B cell (primary cell): ENCODE measurements around the gene TIMMDC1. TPM values are rescaled to one million over a fixed set of nuclear protein-coding genes. Genes with fewer than 3 reads are reported as not detected.

Experiments
- ATAC-seq: fragments of 200-7000 bp; cut with Tn5 transposase; one replicate; pipeline ENCODE4 v1.10.0; 2021; ENCODE audit warnings: low read depth, mild to moderate bottlenecking, moderate number of reproducible peaks, moderate library complexity
- CTCF ChIA-PET: fragments of 350-600 bp; sonication (Branson Sonifier 250); formaldehyde crosslinking; loops from one replicate; lab custom pipeline; 2021; ENCODE audit warnings: antibody characterized with exemption, inconsistent platforms; lab: Charles Lee
- POLR2A ChIA-PET: fragments of 350-600 bp; sonication (Branson Sonifier 250); formaldehyde crosslinking; loops from one replicate; lab custom pipeline; 2021; ENCODE audit warnings: antibody characterized with exemption; lab: Charles Lee
- DNase-seq: peaks from one replicate; pipeline ENCODE4 v3.0.0; 2013
- H2AFZ ChIP-seq: 2 replicates; pipeline ENCODE4 v1.6.1; 2012; ENCODE audit warnings: mild to moderate bottlenecking, low read depth, low read length; ENCODE audit not compliant: insufficient read depth, poor library complexity, severe bottlenecking
- H3K27ac ChIP-seq, 2 donors: 1 replicate in 1 of 2; 2 replicates in 1 of 2; pipeline ENCODE4 v1.5.1; 2012 to 2013; ENCODE audit warnings: low read length in 2 of 2, mild to moderate bottlenecking in 2 of 2, moderate library complexity in 1 of 2
- H3K27me3 ChIP-seq, 4 experiments: fragments of 200-600 bp in 1 of 4; sonication (generic) in 1 of 4; replicated peaks in 1 of 4; 1 replicate in 2 of 4; 2 replicates in 2 of 4; pipeline versions ENCODE4 v1.6.1 to v1.7.0; 2013 to 2016; ENCODE audit warnings: low read length in 3 of 4, mild to moderate bottlenecking in 2 of 4, mixed read lengths in 1 of 4, moderate library complexity in 1 of 4; ENCODE audit not compliant: insufficient read depth in 4 of 4, control insufficient read depth in 3 of 4; ENCODE audit errors: control extremely low read depth in 1 of 4
- H3K36me3 ChIP-seq, 2 experiments: replicated peaks in 1 of 2; 1 replicate in 1 of 2; 2 replicates in 1 of 2; pipeline versions ENCODE4 v1.6.1 to v1.7.1; 2013; ENCODE audit warnings: low read length in 1 of 2; ENCODE audit not compliant: insufficient read depth in 2 of 2, control insufficient read depth in 1 of 2; ENCODE audit errors: control extremely low read depth in 1 of 2, extremely low read depth in 1 of 2
- H3K4me1 ChIP-seq, 2 donors: fragments of 200-600 bp in 1 of 2; sonication (generic) in 1 of 2; 1 replicate in 1 of 2; 2 replicates in 1 of 2; pipeline versions ENCODE4 v1.5.1 to v1.6.1; 2013 to 2017; ENCODE audit warnings: low read length in 2 of 2; ENCODE audit not compliant: control insufficient read depth in 2 of 2, insufficient read depth in 2 of 2
- H3K4me2 ChIP-seq: replicated peaks from 2 replicates; pipeline ENCODE3; 2012; ENCODE audit warnings: mild to moderate bottlenecking, low read depth, low read length; ENCODE audit not compliant: poor library complexity, severe bottlenecking
- H3K4me3 ChIP-seq, 5 experiments: fragments of 200-600 bp in 1 of 5; sonication (generic) in 1 of 5; 1 replicate in 3 of 5; 2 replicates in 2 of 5; pipeline versions ENCODE4 v1.5.1 to v1.7.0; 2011 to 2016; ENCODE audit warnings: low read length in 4 of 5, mild to moderate bottlenecking in 4 of 5, low read depth in 2 of 5, control low read depth in 1 of 5, moderate library complexity in 1 of 5; ENCODE audit not compliant: insufficient read depth in 1 of 5; ENCODE audit errors: control extremely low read depth in 1 of 5, extremely low read depth in 1 of 5
- H3K79me2 ChIP-seq: fragments of 200-600 bp; sonication (generic); one replicate; pipeline ENCODE4 v1.6.0; 2016; ENCODE audit warnings: low read length; ENCODE audit not compliant: control insufficient read depth, insufficient read depth
- H3K9ac ChIP-seq: fragments of 200-600 bp; sonication (generic); 2 replicates; pipeline ENCODE4 v1.6.1; 2017; ENCODE audit warnings: mild to moderate bottlenecking, low read length, moderate library complexity
- H3K9me3 ChIP-seq, 3 donors: one replicate each; pipeline versions ENCODE4 v1.6.1 to v1.7.1; 2013; ENCODE audit warnings: low read length in 2 of 3; ENCODE audit not compliant: control insufficient read depth in 2 of 3, insufficient read depth in 1 of 3; ENCODE audit errors: control extremely low read depth in 1 of 3
- H4K20me1 ChIP-seq: 2 replicates; pipeline ENCODE4 v1.6.0; 2012; ENCODE audit warnings: mild to moderate bottlenecking, low read length; ENCODE audit not compliant: insufficient read depth, control insufficient read depth, poor library complexity, severe bottlenecking
- H3K27ac Mint-ChIP-seq: one replicate; pipeline ENCODE4 v1.8.0; 2021; ENCODE audit warnings: mixed read lengths
- H3K27me3 Mint-ChIP-seq: one replicate; pipeline ENCODE4 v1.8.0; 2021; ENCODE audit warnings: mixed read lengths
- H3K4me1 Mint-ChIP-seq: one replicate; pipeline ENCODE4 v1.8.0; 2021; ENCODE audit warnings: mixed read lengths
- H3K4me3 Mint-ChIP-seq: one replicate; pipeline ENCODE4 v1.8.0; 2021; ENCODE audit warnings: mixed read lengths
- H3K9me3 Mint-ChIP-seq: one replicate; pipeline ENCODE4 v1.8.0; 2022; ENCODE audit warnings: mixed read lengths; ENCODE audit not compliant: insufficient read depth
- EZH2 ChIP-seq: IDR thresholded peaks from 2 replicates; pipeline ENCODE4 v1.6.1; 2012; ENCODE audit warnings: borderline replicate concordance, low read depth, mild to moderate bottlenecking, moderate library complexity, low read length; ENCODE audit not compliant: insufficient read depth, poor library complexity, severe bottlenecking
- WGBS: methylation state at CpG from one replicate; pipeline ENCODE4 v1.1.5; 2013; ENCODE audit warnings: missing lambda C conversion rate; ENCODE audit not compliant: insufficient coverage; 5-methylcytosine and 5-hydroxymethylcytosine counted together
- intact Hi-C: fragments of 100-400 bp; cut with micrococcal nuclease; formaldehyde crosslinking; loops from one replicate; pipeline ENCODE4 v1.10.0; 2022
- polyA plus RNA-seq: library from polyadenylated mRNA; depleted of rRNA; stranded (reverse); fragments of >200 nt; gene quantifications from 2 replicates; pipeline ENCODE4 v1.2.3, GENCODE V29; 2012
- total RNA-seq, 2 donors: library from RNA; stranded (reverse); fragments of 120-200 nt in 1 of 2; gene quantifications; 1 replicate in 1 of 2; 2 replicates in 1 of 2; pipeline versions ENCODE4 v1.2.3 to v1.2.4, GENCODE V29; 2013 to 2022
- TF ChIP-seq, protein P1 (sequence below): fragments of 200-600 bp; IDR thresholded peaks from one replicate; pipeline ENCODE4 v1.8.0; 2022; ENCODE audit warnings: antibody characterized with exemption, mild to moderate bottlenecking

Gene TIMMDC1
- total and polyA plus RNA-seq, 2 donors (not counting 1 experiment from before 2014, with no cell fraction given): 50.5 to 58.5 TPM

DNA sequence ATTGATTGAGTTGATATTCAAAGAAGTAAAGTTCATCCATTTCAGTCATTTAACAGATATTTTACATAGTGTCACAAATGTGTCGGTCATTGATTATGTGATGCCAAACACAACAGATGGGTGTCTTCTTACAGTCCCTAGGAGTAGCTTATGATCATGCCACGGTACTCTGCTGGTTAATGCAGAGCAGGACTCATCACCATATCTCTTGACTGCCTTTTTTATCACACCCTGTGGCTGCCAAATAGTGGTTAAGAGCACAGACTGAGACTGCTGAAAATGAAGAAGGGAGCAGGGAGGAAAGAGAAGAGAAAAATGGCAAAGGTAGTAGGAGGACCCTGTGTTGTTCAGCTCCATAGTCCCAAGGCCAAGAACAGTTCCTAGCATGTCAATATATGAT lies 12.8 kb upstream of the TIMMDC1 start:
- Mint-ChIP-seq H3K4me3 (no peak overlapping the region), H3K27ac (no peak overlapping the region), H3K9me3 (no peaks in the 10 kb centered on the region), H3K27me3 (no peaks in the 10 kb centered on the region), H3K4me1 (no peaks in the 10 kb centered on the region)
- Histone ChIP-seq H3K4me1 (no peaks in the 10 kb centered on the region), H3K27me3 (no peaks in the 10 kb centered on the region), H3K9me3 (no peaks in the 10 kb centered on the region), H3K4me3 (no peak overlapping the region), H3K27ac (no peak overlapping the region), H2AFZ (no peak overlapping the region), H3K4me2 (no peak overlapping the region), H3K36me3 (peaks cover 36 to 42% of the 10 kb centered on the region in 2 experiments), H3K9ac (no peak overlapping the region), H4K20me1 (no peaks in the 10 kb centered on the region), H3K79me2 (no peaks in the 10 kb centered on the region)
- POLR2A ChIA-PET: no interaction called here
- WGBS: no CpG with 5 or more reads among the region's 2 CpGs
- ATAC-seq (no peak), DNase-seq (no peak)
- TF ChIP-seq, protein P1, sequence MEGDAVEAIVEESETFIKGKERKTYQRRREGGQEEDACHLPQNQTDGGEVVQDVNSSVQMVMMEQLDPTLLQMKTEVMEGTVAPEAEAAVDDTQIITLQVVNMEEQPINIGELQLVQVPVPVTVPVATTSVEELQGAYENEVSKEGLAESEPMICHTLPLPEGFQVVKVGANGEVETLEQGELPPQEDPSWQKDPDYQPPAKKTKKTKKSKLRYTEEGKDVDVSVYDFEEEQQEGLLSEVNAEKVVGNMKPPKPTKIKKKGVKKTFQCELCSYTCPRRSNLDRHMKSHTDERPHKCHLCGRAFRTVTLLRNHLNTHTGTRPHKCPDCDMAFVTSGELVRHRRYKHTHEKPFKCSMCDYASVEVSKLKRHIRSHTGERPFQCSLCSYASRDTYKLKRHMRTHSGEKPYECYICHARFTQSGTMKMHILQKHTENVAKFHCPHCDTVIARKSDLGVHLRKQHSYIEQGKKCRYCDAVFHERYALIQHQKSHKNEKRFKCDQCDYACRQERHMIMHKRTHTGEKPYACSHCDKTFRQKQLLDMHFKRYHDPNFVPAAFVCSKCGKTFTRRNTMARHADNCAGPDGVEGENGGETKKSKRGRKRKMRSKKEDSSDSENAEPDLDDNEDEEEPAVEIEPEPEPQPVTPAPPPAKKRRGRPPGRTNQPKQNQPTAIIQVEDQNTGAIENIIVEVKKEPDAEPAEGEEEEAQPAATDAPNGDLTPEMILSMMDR: no peak
- no peak for TF ChIP-seq EZH2
- intact Hi-C loops: no loop called here
- CTCF ChIA-PET: no interaction called here

DNA sequence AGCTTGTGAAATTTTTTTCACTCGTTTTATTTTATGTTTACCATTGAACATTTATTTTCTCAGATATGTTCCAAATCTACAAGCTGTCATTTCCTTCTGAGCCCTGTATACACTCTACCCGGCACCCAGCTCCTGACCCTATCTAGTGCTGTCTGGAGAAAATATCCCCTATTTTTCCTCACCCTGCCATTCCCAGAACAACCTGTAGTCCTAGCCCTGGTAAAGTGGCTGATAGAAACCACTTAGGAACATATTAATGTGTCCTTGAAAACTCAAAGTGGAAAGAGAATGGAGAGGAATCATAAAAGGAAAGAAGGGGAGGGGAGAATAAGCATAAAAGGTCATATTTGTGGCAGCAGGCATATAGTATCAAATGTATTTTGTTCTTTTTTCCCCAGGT lies 8.2 kb upstream of the TIMMDC1 start:
- Histone ChIP-seq H3K4me3 (no peak overlapping the region), H3K9me3 (no peaks in the 10 kb centered on the region), H3K9ac (no peak overlapping the region), H3K4me1 (no peaks in the 10 kb centered on the region), H4K20me1 (no peaks in the 10 kb centered on the region), H3K79me2 (no peaks in the 10 kb centered on the region), H3K27me3 (no peaks in the 10 kb centered on the region), H2AFZ (no peak overlapping the region), H3K27ac (no peak overlapping the region), H3K4me2 (no peak overlapping the region), H3K36me3 (peaks cover 23 to 31% of the 10 kb centered on the region in 2 experiments)
- intact Hi-C loops: no loop called here
- TF ChIP-seq, protein P1: no peak
- TF ChIP-seq EZH2: no peak
- H3K4me1 Mint-ChIP-seq: no peaks in the 10 kb centered on the region
- no peaks in the 10 kb centered on the region for H3K27me3 Mint-ChIP-seq
- POLR2A ChIA-PET: no interaction called here
- ATAC-seq: no peak
- H3K4me3 Mint-ChIP-seq: no peak overlapping the region
- CTCF ChIA-PET: interaction anchor here (0.9 kb wide), 1 partner anchor 14 kb away, joined by 3 read pairs; no protein-coding TSS in a partner anchor
- H3K9me3 Mint-ChIP-seq: no peaks in the 10 kb centered on the region
- no peak overlapping the region for H3K27ac Mint-ChIP-seq
- 100% methylated on average over 1 of the region's 2 CpGs for WGBS
- no peak for DNase-seq
